ENCODE data around the gene VPS45. TPM values are rescaled to one million over a fixed set of nuclear protein-coding genes. Genes with fewer than 3 reads are reported as not detected.

The VPS45 gene
- total and polyA plus RNA-seq, 2 of the 4 experiments (the other 2 are of a cell fraction): 32.4 to 33.3 TPM

GRCh38 chr1:150127868-150128267 is 60.3 kb downstream of the VPS45 start:
- TF ChIP-seq RCOR1 (IDR thresholded peaks at IDR 0.05; ENCODE audit: insufficient replicate concordance, low read length) (no peak), CTCF (conservative IDR thresholded peaks at IDR 0.05; ENCODE audit: low read depth, low read length) (no peak), CEBPB (IDR thresholded peaks at IDR 0.05; ENCODE audit: low read depth, low read length) (no peak), ELK1 (IDR thresholded peaks at IDR 0.05; ENCODE audit: borderline replicate concordance, low read depth, low read length) (no peak), RAD21 (IDR thresholded peaks at IDR 0.05; ENCODE audit: low read length) (no peak), MAFK (IDR thresholded peaks at IDR 0.05; ENCODE audit: low read depth, low read length) (no peak), CHD1 (IDR thresholded peaks at IDR 0.05; ENCODE audit: low read depth, low read length) (no peak), FOS (IDR thresholded peaks at IDR 0.05; ENCODE audit: low read depth, low read length) (no peak), USF2 (IDR thresholded peaks at IDR 0.05; ENCODE audit: low read depth, low read length) (no peak), MXI1 (IDR thresholded peaks at IDR 0.05; ENCODE audit: borderline replicate concordance, low read depth, low read length) (no peak)
- Histone ChIP-seq H2BK15ac (ENCODE audit: low read depth, low read length) (no peak overlapping the region), H2BK20ac (ENCODE audit: low read depth, low read length) (no peak overlapping the region), H3K9ac (ENCODE audit: low read depth, low read length) (no peak overlapping the region), H3K4ac (ENCODE audit: low read depth, low read length) (no peak overlapping the region), H4K5ac (ENCODE audit: low read depth, low read length) (no peak overlapping the region), H2BK120ac (ENCODE audit: low read depth, low read length) (no peak overlapping the region), H3K4me2 (ENCODE audit: low read depth, low read length) (no peak overlapping the region), H4K20me1 (ENCODE audit: insufficient read depth, low read length) (no peaks in the 10 kb centered on the region), H3K27ac (ENCODE audit: insufficient read depth, low read length) (no peak overlapping the region), H4K8ac (ENCODE audit: low read depth in 2 of 2, low read length in 2 of 2) (no peak overlapping the region), H3K36me3 (ENCODE audit: control insufficient read depth, insufficient read depth, low read length) (0 out of 2 replicates have a peak, but pooled peaks cover 2% of the 10 kb centered on the region), H3K9me1 (ENCODE audit: insufficient read depth, low read length) (no peaks in the 10 kb centered on the region), H3K18ac (ENCODE audit: low read depth, low read length) (no peak overlapping the region), H2BK5ac (ENCODE audit: low read depth, low read length, poor library complexity, severe bottlenecking) (no peak overlapping the region), H3K56ac (ENCODE audit: extremely low read depth, insufficient read depth, low read length) (no peak overlapping the region), H3K14ac (replicated peaks; ENCODE audit: low read depth, low read length) (no peak overlapping the region), H3K4me3 (ENCODE audit: insufficient read depth, low read depth, low read length) (no peak overlapping the region), H4K91ac (ENCODE audit: insufficient read depth, low read depth, low read length) (no peak overlapping the region), H3K27me3 (ENCODE audit: control insufficient read depth, insufficient read depth, low read length) (no peaks in the 10 kb centered on the region), H3K9me3 (ENCODE audit: control insufficient read depth, insufficient read depth, low read length) (no peaks in the 10 kb centered on the region), H3K79me1 (ENCODE audit: low read depth in 1 of 2, low read length in 2 of 2) (peaks cover 0 to 7% of the 10 kb centered on the region in 2 experiments; a peak in 3 of 4 replicates), H2AK9ac (replicated peaks; ENCODE audit: low read depth, low read length, poor library complexity) (no peak overlapping the region), H2AFZ (replicated peaks; ENCODE audit: low read length, poor library complexity) (no peak overlapping the region), H2AK5ac (ENCODE audit: low read depth, low read length) (no peak overlapping the region), H3K4me1 (ENCODE audit: control insufficient read depth, insufficient read depth, low read length) (peaks cover 2% of the 10 kb centered on the region), H3K23ac (ENCODE audit: low read depth, low read length) (no peak overlapping the region)
- no TSS peak for BruUV-seq (replicated peaks)
- WGBS, 2 experiments (ENCODE audit: extremely low coverage in 2 of 2, insufficient read length in 1 of 2): no CpG with 5 or more reads among the region's 7 CpGs
- ATAC-seq (ENCODE audit: low read depth) (no peak), DNase-seq (peak; percentile 33)
- in situ Hi-C loops (cut with MboI; ENCODE audit: low sequenced_read_pairs) (no loop called here), dilution Hi-C loops (cut with HindIII; ENCODE audit: low sequenced_read_pairs, unreplicated experiment) (no loop called here), intact Hi-C loops (cut with micrococcal nuclease) (no loop called here)
- ChIA-PET CTCF (interaction anchor here (0.6 to 1.1 kb wide), 2 partner anchors 9 to 90 kb away, joined by 3 to 5 read pairs; no protein-coding TSS in a partner anchor), POLR2A (ENCODE audit: unreplicated experiment) (no interaction called here)
